ENCODE data around the gene ASF1A. TPM values are rescaled to one million over a fixed set of nuclear protein-coding genes. Genes with fewer than 3 reads are reported as not detected.

The ASF1A gene
- total RNA-seq, 4 donors from 2014 or later: 5.5 to 14.0 (median 8.0) TPM

- Histone ChIP-seq H3K4me3 (no peak overlapping the region), H3K27ac (no peak overlapping the region), H3K9me3 (no peaks in the 10 kb centered on the region), H3K36me3 (peaks cover 0 to 24% (median 0%) of the 10 kb centered on the region in 3 donors), H3K27me3 (no peaks in the 10 kb centered on the region), H3K4me1 (peaks cover 0 to 7% (median 0%) of the 10 kb centered on the region in 4 donors)
- DNase-seq: no peak
- TF ChIP-seq POLR2A (IDR thresholded peaks at IDR 0.05): no peak
- TF ChIP-seq, protein P1, sequence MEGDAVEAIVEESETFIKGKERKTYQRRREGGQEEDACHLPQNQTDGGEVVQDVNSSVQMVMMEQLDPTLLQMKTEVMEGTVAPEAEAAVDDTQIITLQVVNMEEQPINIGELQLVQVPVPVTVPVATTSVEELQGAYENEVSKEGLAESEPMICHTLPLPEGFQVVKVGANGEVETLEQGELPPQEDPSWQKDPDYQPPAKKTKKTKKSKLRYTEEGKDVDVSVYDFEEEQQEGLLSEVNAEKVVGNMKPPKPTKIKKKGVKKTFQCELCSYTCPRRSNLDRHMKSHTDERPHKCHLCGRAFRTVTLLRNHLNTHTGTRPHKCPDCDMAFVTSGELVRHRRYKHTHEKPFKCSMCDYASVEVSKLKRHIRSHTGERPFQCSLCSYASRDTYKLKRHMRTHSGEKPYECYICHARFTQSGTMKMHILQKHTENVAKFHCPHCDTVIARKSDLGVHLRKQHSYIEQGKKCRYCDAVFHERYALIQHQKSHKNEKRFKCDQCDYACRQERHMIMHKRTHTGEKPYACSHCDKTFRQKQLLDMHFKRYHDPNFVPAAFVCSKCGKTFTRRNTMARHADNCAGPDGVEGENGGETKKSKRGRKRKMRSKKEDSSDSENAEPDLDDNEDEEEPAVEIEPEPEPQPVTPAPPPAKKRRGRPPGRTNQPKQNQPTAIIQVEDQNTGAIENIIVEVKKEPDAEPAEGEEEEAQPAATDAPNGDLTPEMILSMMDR (IDR thresholded peaks at IDR 0.05): no peak
These were observed 36.7 kb downstream of the ASF1A start for GRCh38 chr6:118930680-118931079.

DNA sequence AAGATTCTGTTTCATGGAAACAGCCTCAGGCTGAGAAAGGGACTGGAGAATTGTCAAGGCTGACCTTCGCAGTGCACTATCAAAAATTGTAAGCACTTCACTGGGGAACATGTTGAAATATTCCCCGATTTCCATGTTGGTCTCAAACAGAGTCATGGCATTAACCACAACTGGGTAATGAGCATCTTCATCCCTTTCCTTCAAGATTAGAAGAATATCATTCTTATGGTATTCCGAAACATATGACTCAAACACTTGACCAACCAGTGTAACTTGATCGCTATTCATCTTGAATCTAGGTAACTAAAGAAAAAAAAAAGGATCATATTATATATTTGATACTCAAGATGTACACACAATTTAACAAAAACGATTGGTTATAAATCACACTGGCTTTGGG is 37.5 kb downstream of the ASF1A start:
- no peak overlapping the region for H3K27ac ChIP-seq
- peaks cover 0 to 24% (median 0%) of the 10 kb centered on the region in 3 donors for H3K36me3 ChIP-seq
- H3K9me3 ChIP-seq: no peaks in the 10 kb centered on the region
- TF ChIP-seq, protein P1 (IDR thresholded peaks at IDR 0.05): no peak
- no peak for TF ChIP-seq POLR2A (IDR thresholded peaks at IDR 0.05)
- H3K4me3 ChIP-seq: no peak overlapping the region
- no peaks in the 10 kb centered on the region for H3K27me3 ChIP-seq
- no peak for DNase-seq
- H3K4me1 ChIP-seq: peaks cover 0 to 7% (median 0%) of the 10 kb centered on the region in 4 donors

DNA sequence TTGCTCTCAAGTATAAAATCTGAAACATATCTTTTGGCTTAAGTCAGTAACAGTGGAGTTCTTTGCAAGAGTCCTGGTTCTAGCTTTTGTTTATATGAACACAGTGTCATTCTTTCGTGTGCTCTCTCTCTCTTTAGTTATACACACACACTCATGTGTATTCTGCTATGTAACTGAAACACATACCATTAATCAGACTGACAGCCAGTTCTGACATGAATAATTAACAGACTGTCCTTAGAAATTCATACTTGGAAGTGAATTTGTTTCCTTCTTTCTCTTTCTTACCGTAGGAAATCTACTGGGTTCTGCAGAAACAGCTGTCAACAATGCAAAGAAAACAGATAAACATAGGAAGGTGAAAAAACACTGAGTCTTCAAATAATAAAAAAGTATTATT is 38.5 kb downstream of the ASF1A start:
- Histone ChIP-seq H3K4me3 (no peak overlapping the region), H3K9me3 (no peaks in the 10 kb centered on the region), H3K4me1 (peaks cover 0 to 7% (median 0%) of the 10 kb centered on the region in 4 donors), H3K27me3 (no peaks in the 10 kb centered on the region), H3K27ac (no peak overlapping the region), H3K36me3 (peaks cover 0 to 24% (median 0%) of the 10 kb centered on the region in 3 donors)
- TF ChIP-seq, protein P1 (IDR thresholded peaks at IDR 0.05): no peak
- no peak for DNase-seq

DNA sequence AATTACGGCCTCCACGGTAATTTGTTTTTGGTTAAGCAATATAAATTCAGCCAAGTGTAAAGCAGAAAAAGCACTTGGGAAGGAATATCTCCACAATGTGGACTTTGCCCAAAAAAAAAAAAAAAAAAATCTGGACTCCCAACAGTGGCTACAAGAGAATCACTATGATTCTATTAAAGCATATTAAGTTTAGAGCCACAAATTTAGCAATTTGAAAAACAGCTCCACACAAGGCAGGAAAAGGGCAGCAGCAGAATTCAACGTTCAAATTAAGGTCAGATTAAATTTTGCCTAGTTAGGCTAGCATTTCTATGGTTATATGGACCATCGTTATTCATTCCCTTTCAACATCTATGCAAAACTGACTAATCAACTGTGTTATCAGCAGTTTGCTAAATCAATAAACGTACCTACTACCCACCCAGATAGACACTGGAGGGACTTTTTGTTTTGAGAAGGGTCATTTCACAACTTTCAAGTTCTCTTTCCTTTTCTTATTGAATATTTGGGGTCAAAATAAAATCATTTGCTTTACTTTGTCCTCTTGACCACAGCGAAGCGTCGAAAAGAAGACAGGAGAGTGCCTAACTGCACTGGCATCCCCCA is 40.0 kb downstream of the ASF1A start:
- TF ChIP-seq POLR2A (IDR thresholded peaks at IDR 0.05): no peak
- TF ChIP-seq, protein P1 (IDR thresholded peaks at IDR 0.05): no peak
- Histone ChIP-seq H3K36me3 (peaks cover 0 to 11% (median 0%) of the 10 kb centered on the region in 3 donors), H3K9me3 (no peaks in the 10 kb centered on the region), H3K27ac (peak overlapping the region; percentile 90 to 95 (median 91)), H3K4me1 (peaks cover 0 to 7% (median 0%) of the 10 kb centered on the region in 4 donors), H3K4me3 (peak overlapping the region; percentile 57 to 87 (median 74)), H3K27me3 (no peaks in the 10 kb centered on the region)
- DNase-seq: no peak

GRCh38 chr6:118934461-118935330 is 40.7 kb downstream of the ASF1A start, which contains the start of gene MCM9:
TSS of gene MCM9 (minus strand) at chr6:118935159. CDS start at chr6:118931723, 3,436 bp downstream.
- peak within 1 kb of the TSS; percentile 57 to 87 (median 74) for H3K4me3 ChIP-seq
- H3K27me3 ChIP-seq: no peaks in the 10 kb centered on the region
- H3K27ac ChIP-seq: peak within 1 kb of the TSS; percentile 90 to 95 (median 91)
- H3K36me3 ChIP-seq: peaks cover 0 to 10% (median 0%) of the 10 kb centered on the region in 3 donors
- H3K9me3 ChIP-seq: no peaks in the 10 kb centered on the region
- H3K4me1 ChIP-seq: peaks cover 0 to 7% (median 0%) of the 10 kb centered on the region in 4 donors
- TF ChIP-seq, protein P1 (IDR thresholded peaks at IDR 0.05): peak in 1 of 6 experiments; percentile 13
- TF ChIP-seq POLR2A (IDR thresholded peaks at IDR 0.05): peak; percentile 35 to 54
- peak; percentile 87 to 96 (median 95) for DNase-seq

Measured in Peyer's patch (tissue), 4 donors.